Head of caudate nucleus (tissue), 42 donors: ENCODE measurements around the gene PRODH.
"Not testable (repeated sequence)": the region's sequence is repeated elsewhere in the genome, so short reads cannot be mapped to it uniquely, and the experiment has no call there.

Experiments used
- DNase-seq, 42 donors: peaks; one replicate each; pipeline versions ENCODE4 v3.0.0 to v3.0.0-alpha.2; 2020 to 2021; ENCODE audit warnings: mixed read lengths in 7 of 42
- intact Hi-C: fragments of 100-400 bp; cut with DNase I; formaldehyde crosslinking; loops from one replicate; pipeline ENCODE4 v1.15.0; 2022

PRODH gene

DNA sequence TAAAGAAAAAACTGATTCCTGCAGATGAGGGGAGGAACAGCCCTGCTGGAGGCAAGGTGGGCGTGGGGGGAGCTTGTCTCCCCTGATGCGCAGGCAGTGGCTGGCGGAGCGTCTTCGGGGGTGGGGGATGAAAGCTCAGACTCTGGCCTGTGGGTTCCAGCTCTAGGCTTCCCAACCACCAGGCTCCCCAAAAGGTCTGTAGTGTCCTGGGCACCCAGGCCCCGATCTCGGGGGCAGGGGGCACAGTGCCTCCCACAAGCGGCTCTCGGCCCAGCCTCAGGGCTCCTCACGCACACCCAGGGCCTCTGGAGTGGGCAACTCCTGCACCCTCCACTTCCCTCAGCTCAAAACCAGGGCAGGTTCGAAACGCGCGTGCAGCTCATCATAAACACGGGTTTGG lies 20.9 kb upstream of the PRODH start:
- DNase-seq: peak in 7 of 42 donors; percentile 1 to 21 (median 8)
- intact Hi-C loops: not testable (repeated sequence)

DNA sequence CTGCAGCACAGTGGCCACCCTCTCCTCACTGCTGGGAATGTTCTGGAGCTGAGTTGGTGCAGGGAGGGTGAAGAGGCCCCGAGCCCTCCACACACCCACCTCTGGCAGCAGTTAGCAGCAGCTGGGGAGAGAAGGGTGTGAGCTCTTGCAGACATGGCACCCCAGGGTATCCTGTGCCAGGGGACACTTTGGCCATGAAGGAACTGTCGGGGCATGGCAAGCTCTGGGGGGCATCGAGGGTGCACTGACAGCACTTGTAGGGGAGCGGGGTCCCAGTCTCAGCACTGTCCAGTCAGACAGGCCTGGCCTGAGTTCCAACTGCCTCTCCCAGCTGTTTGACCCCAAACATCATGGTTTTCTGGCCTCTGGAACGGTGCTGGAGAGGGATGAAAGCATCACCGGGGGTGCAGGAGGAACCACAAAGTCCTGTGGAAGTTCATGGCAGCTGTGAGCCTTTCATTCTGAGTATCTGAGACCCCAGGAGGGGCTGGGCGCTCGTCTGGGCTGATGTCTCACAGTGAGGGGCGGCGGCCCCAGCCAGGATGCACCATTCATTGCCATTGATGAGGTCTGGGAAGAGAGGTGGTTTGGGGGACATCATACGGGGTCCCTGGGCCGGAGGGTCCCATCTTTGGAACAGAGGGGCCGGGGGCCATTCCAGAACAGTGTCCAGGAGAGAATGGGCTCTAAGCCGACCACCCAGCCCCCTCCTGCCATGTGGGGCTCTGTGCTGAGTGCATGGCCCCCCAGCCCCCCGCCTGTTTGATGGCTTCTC lies 20.2 kb upstream of the PRODH start:
- intact Hi-C loops: not testable (repeated sequence)
- peak in 9 of 42 donors; percentile 4 to 26 (median 11) for DNase-seq

DNA sequence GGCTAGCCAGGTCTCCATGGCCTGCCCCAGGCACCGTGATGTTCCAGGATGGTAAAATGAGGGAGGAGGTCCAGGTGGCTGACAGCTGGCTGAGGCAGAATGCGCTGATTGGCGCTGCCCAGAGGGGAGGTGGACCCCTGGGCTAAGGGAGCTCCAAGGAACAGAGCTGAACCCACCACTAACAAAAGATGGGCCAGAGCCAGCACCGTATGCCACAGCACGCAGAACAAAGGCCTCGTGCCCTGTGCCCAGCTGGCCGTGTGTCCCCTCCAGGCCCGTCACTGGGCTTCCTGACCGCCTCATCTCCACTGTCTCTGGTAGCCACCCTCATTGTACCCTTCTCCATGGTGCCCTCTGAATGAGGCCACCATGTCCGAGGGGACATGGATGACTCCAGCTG lies 19.6 kb upstream of the PRODH start:
- intact Hi-C loops: no loop called here

DNA sequence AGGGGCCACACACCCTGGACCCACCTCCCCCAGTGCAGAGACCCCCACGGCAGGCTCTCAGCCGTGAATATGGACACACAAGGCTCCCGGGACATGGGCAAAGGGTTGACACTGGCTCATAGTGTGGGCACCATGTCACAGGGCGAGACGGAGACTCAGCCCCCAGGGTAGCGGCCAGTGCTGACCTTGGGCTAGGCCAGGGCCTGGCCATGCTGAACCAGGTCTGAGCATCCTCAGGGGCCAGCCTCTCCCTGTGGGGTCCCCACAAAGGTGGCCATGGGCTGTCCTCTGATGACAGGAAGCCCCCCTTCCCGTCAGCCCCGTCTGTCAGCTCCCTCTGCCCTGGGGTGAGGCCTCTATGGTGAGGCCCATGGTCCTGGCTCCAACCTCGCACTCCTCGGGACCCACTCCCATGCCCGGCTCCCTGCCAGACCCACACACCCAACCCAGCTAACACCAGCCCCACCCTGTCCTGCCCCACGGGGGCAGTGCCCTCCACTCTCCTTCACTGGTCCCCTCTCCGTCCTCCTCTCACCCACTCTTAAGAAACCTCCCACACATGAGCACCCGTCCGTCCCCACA lies 19.0 kb upstream of the PRODH start:
- DNase-seq: peak in 15 of 42 donors; percentile 1 to 26 (median 10)

More for the DNA sequence above, 19.6 kb upstream of the PRODH start:
- peak in 10 of 42 donors; percentile 2 to 22 (median 7) for DNase-seq

DNA sequence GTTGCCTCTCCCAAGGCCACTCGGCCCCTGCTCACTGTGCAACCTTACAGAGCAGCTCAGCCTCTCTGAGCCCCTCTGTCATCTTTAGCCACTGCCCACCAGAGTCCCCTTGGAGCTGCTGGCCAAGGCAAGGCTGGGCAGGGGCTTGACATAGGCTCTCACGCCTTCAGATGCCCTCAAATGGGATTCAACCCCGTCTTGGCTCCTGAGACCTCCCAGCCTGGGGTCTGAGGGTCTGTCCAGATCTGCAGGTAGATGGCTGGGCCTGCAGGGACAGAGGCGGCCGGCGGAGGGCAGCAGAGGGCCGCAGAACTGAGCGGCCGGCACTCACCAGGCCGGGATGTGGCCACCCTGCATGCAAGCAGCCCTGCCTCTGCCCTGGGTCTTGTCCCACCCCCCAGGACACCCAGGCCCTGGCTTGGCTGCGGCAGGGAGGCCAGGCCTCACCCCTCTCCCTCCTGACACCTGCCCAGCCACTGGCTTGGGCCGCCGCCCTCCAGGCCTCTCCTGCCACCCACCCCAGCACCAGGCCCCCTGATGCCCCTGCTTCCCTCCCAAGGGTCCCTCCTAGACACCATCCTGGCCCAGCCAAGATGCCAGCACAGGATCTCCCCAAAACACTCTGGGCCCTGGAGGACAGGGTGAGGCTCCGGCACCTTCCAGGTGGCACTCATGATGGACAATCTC lies 18.4 kb upstream of the PRODH start:
- DNase-seq: peak in 41 of 42 donors; percentile 49 to 88 (median 73)
- intact Hi-C loops: not testable (repeated sequence)

More for the DNA sequence above, 19.0 kb upstream of the PRODH start:
- intact Hi-C loops: no loop called here

DNA sequence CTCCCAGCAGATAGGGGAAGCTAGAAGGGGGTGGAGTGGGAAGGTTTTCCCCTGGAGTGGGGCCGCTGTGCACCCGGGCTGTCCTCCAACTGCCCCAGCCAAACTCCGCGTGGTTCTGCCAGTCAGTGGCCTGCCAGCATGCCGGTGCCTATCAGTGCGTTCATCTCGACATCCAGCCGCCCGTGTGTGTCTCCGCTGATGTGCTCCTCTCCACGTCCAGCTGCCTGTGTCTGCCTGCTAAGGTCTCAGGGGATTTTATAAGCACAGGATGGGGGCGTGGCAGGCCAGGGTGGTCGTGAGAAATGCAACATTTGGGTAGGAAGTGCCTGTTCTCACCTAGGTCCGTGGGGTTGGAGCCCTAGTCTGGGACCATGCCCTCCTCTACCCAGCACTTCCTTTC lies 17.0 kb upstream of the PRODH start:
- intact Hi-C loops: not testable (repeated sequence)
- DNase-seq: peak in 10 of 42 donors; percentile 2 to 18 (median 8)

DNA sequence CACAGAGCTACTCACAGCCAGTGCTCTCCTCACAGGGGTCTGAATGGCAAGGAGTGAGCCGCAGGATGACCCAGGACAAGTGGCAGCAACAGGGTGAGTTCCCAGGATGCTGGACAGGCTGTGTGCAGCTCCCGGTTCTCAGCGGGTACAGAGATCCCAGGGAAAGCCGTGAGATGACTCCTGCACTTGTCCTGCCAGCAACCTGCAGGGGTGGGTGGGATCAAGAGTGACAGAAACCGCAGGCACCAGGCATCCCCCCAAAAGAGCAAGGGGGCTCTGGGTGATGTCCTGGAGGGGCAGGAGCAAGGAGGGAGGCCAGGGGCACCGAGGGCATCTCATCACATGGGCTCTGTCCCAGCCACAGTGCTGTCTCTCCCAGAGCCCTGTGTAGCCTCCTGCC lies 15.9 kb upstream of the PRODH start:
- peak in 7 of 42 donors; percentile 3 to 26 (median 7) for DNase-seq
- intact Hi-C loops: no loop called here

DNA sequence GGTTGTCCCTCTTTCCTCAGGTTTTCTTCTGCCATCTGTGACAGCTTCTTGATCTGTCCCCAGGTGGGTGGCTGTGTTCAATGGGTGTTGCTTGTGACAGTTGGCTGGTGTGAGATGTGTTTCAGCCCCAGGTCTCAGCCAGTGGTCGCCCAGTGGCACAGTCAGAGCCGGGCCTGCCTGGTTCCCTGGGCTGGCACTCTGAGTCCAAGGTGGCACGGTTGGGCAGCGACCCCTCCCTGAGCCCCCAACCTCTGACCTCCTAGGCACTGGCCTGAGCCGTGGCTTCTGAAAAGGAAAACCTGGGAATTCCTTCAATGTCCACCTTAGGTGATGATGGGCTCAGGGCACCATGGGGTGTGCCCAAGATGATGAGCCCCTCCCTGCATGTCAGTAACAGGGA lies 14.0 kb upstream of the PRODH start:
- intact Hi-C loops: no loop called here
- DNase-seq: peak in 14 of 42 donors; percentile 2 to 34 (median 12)

DNA sequence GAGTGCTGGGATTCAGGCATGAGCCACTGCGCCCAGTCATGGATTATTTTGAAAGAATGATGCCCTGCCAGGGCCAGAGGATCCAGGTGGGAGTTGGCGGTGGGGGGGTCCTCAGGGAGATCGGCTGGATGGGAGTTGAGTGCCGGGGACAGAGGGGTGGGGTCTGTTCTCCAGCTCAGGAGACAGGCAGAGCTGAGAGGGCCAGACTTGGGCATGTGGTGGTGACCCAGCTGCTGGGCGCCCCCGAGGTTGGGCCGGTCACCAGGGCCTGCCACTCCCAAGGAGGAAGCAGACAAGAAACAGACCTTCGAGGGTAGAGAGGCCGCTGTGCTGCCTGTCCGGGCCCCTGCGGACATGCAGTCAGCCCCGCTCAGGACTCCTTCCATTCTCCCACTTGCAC lies 11.8 kb upstream of the PRODH start:
- intact Hi-C loops: no loop called here
- peak in 13 of 42 donors; percentile 2 to 35 (median 12) for DNase-seq

DNA sequence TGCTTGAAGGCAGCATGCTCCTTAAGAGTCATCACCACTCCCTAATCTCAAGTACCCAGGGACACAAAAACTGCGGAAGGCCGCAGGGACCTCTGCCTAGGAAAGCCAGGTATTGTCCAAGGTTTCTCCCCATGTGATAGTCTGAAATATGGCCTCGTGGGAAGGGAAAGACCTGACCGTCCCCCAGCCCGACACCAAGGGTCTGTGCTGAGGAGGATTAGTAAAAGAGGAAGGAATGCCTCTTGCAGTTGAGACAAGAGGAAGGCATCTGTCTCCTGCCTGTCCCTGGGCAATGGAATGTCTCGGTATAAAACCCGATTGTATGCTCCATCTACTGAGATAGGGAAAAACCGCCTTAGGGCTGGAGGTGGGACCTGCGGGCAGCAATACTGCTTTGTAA lies 11.0 kb upstream of the PRODH start:
- intact Hi-C loops, DNase-seq: not testable (repeated sequence)

DNA sequence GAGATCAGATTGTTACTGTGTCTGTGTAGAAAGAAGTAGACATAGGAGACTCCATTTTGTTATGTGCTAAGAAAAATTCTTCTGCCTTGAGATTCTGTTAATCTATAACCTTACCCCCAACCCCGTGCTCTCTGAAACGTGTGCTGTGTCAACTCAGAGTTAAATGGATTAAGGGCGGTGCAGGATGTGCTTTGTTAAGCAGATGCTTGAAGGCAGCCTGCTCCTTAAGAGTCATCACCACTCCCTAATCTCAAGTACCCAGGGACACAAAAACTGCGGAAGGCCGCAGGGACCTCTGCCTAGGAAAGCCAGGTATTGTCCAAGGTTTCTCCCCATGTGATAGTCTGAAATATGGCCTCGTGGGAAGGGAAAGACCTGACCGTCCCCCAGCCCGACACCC lies 2.6 kb upstream of the PRODH start:
- intact Hi-C loops, DNase-seq: not testable (repeated sequence)

DNA sequence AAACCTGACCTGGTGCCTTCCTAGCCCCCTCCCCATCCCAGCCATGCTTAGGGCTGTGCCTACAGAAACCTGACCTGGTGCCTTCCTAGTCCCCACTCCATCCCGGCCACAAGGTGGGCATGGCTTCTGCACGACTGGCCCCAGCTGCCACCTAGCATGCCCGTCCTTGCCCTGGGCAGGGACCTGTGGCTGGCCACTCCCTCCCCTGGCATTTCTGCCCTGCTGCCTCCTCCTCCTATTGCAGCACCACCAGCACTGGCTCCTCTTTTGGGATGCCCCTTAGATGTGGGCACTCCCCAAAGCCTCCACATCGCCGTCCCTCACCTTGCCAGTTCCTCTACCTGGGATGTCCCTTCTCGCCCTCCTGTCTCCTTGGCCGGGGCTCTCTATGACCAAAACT lies 1.4 kb downstream of the PRODH start:
- DNase-seq, intact Hi-C loops: not testable (repeated sequence)

DNA sequence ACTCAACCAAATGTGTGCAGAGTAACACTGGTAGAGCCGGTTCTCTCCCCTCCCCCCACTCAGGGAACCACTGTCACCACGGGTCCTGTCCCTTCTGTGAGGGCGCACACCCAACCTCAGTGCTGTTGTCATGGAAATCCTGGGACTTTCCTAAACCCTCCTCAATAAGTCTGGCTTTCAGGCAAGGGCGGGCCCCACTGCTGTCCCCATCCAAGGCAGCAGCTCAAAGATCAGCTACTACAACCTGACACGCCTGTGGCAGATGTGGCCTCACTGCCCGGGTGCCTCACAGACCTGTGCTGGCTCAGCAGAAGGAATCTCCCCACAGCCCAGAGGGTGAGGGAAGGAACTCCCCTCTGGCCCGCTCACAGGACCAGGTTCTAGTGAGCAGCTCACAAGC lies 2.2 kb downstream of the PRODH start:
- DNase-seq: no peak

DNA sequence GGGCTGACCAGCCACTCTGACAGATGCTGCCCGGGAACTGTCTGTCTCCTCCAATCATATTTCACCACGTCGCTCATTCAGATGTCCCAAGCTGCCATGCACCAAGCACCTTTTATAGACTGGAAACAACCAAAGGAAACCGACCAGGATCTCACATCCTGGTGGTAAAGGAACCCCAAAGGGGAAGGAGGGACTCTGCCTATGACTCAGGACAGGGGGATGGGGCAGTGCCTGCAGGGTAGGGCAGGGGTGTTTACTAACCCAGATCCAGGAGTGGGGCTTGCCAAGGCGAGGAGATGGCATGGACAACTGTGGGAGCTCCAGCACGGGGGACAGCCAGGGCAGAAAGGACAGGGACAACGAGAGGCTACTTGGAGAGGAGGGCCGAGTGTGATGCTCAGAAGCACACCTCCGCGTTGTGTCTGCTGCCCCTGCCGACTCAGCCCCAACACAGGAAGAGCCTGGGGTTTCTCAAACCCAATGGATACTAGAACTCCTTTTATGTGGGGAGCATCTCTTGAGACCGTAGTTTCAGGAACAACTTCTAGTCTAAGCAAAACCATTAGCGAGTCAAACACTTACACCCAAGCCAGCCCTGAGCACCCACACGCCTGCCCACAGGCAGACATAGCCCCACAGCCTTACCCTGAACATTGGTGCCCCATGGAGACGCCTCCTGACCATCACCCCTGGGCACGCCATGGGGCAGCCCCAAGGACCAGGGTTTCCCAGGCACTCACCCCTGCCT lies 4.0 kb downstream of the PRODH start:
- no peak for DNase-seq
- intact Hi-C loops: no loop called here

More for the DNA sequence above, 2.2 kb downstream of the PRODH start:
- intact Hi-C loops: no loop called here

DNA sequence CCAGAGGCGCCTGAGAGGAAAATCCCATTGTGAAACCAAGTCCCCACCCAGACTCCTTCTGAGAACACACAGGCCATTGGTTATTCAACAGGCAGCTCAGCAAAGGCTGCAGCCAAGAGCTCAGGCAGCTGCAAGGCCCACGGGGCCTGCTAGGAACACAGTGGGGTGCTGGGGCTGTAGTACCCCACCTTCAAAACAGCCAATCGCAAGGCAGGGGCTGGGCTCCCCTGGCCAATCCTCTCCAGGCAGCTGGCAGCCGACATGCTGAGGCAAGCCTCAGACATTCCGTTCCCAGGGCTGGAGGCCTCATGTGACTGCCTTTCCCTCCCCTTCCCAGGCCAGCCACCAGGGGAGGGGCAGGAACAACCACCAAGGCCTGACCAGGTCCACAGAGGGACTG lies 6.6 kb downstream of the PRODH start:
- intact Hi-C loops: no loop called here
- DNase-seq: peak in 19 of 42 donors; percentile 7 to 66 (median 38)

DNA sequence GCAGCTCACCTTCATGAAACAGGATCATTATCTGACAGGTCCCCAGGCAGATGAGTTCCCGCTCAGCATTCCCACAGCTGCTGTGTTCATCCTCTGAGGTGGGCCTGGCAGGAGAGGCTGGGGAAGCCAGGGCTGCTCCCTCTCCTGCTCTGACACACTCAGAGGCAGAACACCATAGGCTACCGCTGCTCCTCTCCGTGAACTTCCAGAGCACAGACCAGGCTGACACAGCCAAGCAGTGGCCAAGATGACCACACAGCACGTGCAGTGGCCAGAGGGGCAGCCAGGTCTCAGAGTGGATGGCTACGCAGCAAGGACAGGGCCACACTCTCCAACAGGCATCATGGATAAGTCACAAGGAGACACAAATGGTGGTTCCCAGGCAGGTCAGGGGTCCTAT lies 8.5 kb downstream of the PRODH start:
- intact Hi-C loops: no loop called here
- DNase-seq: no peak

DNA sequence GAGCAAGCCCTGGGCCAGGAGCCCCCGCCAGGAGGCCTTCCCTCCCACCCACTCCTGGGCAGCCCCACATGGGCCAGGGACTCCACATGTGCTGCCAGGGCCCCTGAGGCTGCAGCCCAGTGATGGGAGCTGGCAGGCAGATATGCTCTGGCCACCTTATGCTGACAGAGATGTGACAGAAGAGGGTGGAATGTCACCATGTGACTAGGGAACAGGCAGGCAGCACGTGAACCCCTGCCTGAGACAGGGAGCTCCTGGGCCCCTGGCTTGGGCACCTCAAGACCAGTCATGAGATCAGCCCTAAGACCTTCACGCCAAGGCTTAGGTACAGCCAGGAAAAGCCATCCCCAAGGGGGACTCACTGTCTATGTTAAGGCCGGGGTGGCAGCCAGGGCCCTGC lies 9.1 kb downstream of the PRODH start:
- DNase-seq: no peak
- intact Hi-C loops: no loop called here

DNA sequence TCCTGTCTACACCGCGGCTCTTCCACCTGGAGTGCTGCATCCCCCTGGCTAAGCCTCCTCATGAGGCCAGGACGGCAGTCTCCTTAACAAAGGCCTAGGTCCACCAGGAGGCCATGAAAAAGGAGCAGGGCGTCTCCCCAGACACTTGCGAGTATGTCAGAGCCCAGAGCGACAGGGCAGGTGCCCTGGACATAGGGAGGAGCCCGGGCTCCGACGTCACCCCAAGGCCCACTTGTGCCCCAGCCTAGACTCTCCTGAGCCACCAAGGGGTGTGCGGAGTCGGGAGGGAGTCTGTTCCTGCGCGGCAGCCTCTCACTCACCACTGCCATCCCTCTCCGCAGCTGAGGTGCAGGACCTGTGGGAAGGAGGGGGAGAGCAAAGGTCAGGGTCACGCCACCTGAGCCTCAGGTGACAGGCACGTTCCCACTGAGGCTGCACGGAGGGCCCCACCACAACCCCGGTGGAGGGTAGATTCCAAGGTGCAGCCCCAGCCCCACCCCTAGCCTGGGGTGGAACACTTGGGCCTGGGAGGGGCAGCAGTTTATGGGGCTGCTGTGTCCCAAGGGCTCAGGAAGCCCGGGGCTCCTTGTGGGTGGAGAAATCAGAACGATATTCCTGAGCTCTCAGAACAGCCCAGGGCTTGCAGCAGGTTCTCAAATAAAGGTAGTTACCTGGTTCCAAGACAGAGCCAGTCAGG lies 10.6 kb downstream of the PRODH start:
- no peak for DNase-seq
- intact Hi-C loops: no loop called here
